Kidney capillary endothelial cell (primary cell): Measurements from ENCODE around the gene FLACC1.
"Not testable (repeated sequence)": the region's sequence is repeated elsewhere in the genome, so short reads cannot be mapped to it uniquely, and the experiment has no call there.

ENCODE experiments used
- DNase-seq: peaks from one replicate; pipeline ENCODE4 v3.0.0-alpha.2; 2018; ENCODE audit warnings: low spot score

Gene FLACC1, protein sequence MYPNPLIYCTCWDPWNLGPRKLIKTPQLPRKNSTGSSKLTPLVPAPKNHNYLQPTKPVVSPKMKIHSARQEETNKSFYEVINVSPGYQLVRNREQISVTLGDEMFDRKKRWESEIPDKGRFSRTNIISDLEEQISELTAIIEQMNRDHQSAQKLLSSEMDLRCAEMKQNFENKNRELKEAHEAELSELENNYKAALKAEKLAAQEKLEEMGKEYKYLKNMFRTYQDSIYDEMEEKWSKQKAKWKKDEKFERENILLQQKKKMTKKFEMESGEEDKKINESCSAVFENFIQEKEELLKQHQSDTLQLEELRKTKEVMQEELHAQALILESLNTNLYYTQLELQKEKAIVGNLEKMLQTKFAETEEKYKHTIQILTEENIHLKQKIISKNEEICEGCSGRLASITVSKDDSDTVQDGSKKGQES

DNA sequence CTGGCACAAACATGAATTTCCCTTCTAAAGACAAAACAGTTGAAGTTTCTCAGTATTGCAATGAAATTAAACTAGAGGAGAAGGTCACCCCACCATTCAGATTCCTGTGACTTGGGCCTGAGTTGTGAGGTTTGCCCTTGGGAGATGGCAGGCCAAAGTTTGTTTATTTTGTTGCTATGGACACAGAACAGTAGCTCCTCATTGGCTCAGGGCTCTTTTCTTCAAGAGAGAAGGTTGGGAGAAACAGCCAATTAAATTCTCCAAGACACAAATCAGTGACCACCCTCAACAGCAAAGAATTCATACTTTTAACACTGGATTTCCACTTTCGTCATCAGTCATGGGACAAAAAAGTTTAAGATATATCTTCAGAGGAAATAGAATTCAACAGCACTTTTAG lies at the start of gene FLACC1:
Gene FLACC1 (minus strand): TSS at position 125 of the 400 bp plus-strand sequence. CDS start 5,941 bp downstream, outside the sequence.
- no peak for DNase-seq

- no peak for DNase-seq
These were observed 49.0 kb upstream of the FLACC1 start for GRCh38 chr2:201406077-201406662.

DNA sequence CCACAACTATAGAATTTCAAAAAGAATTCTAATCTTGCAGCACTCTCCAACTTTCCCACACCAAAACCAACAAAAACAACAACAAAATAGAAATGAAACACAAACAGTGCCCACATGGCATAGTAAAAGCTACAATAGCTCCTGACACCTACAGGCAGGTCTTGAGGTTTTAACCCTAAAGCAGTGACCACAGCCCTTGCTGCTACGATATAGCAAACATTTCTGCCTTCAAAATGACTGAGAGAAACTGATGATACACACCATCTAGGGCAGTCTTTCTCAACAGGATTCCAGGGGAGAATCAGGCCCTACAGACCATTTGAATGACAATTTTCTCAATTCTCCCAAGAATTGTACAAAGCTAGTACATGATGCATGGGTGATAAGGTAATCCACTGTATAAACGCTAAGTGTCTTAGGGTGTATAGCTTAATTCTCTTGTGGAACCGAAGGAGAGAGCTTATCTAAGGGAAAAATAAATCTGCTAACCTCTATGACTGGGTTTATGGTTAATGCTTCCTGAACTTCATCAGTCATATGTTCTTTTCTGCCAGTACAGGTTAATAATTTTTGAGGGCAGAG lies 47.6 kb upstream of the FLACC1 start:
- DNase-seq: no peak

- DNase-seq: no peak
These were observed 46.7 kb upstream of the FLACC1 start for GRCh38 chr2:201403880-201404279.

DNA sequence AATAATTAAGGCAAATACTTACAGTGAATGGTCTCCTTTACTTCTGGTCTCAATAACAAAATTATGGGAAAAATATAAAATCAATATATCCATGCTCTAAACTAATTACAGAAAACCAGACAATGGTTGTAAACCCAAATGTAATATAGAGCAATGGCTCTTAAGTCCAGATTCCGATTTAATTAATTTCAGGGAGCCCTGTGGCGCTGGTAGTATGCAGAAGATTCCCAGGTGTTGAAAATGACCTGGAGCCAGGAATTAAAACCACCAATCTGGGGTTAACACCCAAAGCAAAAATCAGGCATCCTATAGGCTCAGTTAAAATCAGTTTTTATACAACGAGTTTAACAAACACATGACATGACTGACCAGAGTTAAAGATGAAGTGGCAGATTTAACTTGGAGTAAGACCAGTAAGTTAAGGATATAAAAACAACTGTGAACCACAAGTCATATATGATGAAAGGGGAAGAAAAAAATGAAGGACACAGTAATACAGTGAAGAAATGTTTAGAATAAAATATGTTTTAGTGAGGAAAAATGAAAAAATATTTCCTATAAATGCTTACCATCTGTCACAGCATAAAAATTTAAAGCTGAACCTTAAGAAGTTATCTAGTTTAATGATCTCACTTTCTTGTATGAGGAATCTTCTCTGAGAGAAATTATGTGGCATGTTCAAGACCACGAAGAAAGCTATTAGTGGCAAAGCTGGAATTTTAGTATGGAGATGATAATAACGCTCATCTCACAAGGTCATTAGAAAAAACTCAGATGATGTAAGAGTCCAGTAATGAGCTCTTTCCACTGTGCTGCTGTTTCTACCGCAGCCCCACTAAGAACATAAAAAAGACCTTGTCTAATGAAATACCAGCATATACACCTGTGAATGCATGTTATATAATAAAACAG lies 45.8 kb upstream of the FLACC1 start:
- no peak for DNase-seq

DNA sequence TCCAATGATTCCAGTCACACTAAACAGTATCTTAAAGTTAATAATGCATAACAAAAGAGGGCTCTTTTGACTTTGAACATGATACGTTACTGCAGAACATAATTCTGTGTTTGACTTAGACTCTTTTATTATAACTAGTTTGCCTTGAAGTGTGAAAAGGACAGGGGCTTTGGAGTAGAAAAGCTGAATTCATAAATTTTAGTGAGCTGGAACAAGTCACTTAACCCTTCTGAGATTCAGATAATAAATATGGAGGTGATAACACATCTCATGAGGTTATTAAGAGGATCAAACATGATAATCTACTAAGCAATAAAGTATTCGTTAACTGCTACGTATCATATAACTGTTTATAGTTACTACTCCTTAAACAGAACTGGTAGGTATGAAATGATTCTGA lies 44.7 kb upstream of the FLACC1 start:
- DNase-seq: no peak

- no peak for DNase-seq
These were observed 39.5 kb upstream of the FLACC1 start for GRCh38 chr2:201396595-201396994.

DNA sequence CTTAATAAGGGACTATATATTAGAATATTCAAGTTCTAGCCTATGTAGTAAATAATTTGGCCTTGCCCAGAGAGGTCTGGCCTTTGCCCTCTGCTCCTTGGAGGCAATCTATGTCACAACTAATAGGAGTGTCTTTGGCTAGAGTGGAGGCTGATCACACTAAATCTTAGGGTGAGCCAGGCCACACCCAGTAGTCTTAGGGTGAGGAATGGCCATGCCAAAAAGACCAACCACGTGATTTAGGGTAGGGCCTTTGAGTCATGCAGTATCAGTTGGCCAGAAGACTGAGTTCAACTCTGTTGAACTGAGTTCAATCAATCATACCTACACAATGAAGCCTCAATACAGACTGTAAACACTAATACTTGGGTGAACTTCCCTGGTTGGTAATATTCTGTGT lies 26.0 kb upstream of the FLACC1 start:
- no peak for DNase-seq

DNA sequence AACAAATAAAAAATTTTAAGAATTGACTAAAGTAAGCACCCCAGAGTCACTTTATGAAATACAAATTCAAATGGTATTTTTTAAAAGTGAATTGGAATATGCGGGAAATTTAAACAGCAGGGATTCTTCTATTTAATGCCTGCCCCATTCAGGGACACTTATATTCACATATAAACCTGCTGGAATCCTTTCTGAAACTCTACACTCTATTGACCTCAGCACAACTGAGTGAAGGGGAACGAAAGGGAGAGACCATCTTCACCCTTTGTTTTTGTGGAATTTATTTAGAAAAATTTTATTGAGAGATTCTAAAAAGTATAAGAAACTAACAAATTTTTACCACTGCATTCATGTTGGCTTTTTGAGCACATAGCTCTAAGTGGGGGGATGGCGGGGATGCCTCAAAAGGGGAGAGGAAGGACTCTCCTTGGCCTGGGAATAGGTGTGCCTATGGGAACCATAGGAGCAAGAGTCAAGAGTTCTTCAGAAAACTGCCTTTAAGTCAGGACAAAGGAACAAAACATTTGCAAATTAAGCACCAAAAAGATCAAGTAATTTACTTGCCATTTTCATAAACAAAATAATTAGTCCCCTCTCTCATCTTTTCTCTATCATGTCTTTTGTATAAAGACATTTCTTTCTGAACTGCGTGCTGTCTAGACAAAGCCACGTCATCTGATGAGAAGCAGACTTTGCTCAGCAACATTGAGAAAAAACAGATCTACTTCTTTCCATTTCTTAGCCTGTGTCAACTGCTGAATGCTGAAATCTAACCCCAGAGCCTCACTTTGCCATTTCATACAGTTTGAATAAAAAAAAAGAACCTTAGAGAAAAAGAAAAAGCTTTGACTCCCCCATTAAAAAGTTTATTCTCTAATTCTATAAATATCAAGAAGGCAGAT lies 21.6 kb upstream of the FLACC1 start:
- DNase-seq: no peak

DNA sequence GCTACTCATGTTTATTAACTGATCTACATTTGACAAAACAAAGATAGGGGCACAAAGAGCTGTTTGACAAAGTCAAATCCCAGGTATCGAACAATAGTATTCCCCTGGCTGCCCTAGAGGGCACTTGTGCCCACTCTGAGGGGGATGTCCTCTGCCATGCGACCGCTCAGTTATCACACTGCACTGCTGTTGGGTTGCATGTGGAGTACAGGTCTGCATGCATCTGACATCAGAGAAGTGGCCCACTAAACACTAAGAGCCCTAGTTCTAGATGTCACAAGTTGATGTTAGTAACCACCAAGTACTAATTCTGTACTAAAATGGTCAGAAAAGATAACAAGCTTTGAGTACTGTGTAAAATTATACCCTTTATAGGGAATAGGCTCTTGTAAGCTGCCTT lies 20.1 kb upstream of the FLACC1 start:
- DNase-seq: no peak

DNA sequence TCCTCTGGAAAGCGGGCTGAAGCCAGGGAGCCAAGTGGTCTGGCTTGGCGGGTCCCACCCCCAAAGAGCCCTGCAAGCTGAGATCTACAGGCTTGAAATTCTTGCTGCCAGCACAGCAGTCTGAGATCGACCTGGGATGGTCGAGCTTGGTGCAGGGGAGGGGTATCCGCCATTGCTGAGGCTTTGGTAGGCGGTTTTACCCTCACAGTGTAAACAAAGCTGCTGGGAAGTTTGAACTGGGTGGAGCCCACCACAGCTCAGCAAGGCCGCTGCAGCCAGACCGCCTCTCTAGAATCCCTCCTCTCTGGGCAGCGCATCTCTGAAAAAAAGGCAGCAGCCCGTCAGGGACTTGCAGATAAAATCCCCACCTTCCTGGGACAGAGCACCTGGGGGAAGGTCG lies 12.6 kb upstream of the FLACC1 start:
- no peak for DNase-seq

DNA sequence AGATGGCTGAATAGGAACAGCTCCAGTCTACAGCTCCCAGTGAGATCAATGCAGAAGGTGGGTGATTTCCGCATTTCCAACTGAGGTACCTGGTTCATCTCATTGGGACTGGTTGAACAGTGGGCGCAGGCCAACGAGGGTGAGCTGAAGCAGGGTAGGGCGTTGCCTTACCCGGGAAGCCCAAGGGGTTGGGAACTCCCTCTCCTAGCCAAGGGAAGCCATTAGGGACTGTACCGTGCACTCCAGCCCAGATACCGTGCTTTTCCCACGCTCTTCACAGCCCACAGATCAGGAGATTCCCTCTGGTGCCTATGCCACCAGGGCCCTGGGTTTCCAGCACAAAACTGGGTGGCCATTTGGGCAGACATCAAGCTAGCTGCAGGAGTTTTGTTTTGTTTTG lies 12.2 kb upstream of the FLACC1 start:
- DNase-seq: not testable (repeated sequence)

- no peak for DNase-seq
These were observed 9.0 kb upstream of the FLACC1 start for GRCh38 chr2:201366146-201366545.

DNA sequence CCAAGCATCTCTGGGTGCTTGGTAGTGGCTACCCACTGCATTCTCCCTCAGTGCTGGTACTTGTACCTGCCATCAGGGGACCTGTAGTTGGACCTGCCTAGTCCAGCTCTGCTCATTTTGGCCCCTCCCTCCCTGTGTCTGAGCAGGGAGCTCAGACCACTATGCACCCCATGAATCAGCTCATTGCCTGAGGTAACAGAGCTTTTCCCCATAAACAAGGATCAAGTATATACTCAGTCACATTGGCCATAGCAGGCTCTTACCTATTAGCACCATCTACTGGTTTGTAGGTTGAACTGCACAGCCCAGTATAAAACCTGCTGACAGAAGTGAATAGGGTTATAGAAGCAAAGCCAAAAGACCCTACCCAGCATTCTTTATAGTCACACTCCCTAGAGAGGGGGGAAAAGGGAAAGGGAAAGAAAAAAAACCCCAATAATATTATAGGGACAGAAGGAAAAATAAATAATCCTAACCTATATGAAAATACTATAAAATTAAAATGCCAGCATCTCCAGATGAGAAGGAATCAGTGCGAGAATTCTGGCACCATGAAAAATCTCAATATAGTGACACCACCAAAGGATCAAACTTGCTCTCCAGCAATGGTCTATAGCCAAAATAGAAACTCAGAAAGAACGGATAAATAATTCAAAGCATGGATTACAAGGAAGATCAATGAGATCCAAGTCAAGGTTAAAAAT lies 6.9 kb upstream of the FLACC1 start:
- DNase-seq: peak; percentile 43

DNA sequence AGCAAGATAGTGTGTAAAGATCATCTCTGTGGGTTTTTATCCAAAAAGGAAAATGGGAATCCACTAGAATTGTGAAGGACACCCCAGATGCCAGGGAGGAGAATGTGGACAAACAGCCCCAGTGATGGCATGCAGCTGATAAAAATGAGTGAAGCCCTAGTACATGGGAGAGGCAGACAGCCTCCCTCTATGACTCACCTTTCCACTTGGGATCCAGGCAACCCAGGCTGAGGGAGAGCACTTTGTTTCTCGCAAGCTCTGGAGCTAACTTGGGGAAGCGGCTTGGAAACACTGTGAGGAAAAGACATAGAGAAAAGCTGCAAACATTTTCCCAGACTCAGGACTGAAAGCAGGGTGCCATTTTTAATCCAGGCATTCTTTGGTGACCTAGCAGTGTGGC lies 5.3 kb upstream of the FLACC1 start:
- DNase-seq: no peak

- DNase-seq: no peak
These were observed 4.1 kb upstream of the FLACC1 start for GRCh38 chr2:201361078-201361733.

GRCh38 chr2:201360256-201360655 lies 3.1 kb upstream of the FLACC1 start:
- DNase-seq: no peak

DNA sequence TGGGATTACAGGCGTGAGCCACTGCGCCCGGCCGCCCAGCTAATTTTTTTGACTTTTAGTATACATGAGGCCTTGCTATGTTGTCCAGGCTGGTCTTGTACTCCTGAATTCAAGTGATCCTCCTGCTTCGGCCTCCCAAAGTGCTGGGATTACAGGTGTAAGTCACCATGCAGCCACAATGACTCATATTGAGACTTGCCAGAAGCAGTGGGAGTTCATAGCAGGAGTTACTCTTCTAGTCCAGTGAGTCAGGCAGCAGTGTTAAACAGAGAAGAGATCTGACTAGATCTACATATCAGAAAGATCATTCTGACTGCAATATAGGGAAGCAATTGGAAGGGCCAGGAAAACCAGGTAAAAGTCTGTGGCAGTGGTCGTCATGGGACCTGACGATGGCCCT lies 1.5 kb upstream of the FLACC1 start:
- DNase-seq: no peak

DNA sequence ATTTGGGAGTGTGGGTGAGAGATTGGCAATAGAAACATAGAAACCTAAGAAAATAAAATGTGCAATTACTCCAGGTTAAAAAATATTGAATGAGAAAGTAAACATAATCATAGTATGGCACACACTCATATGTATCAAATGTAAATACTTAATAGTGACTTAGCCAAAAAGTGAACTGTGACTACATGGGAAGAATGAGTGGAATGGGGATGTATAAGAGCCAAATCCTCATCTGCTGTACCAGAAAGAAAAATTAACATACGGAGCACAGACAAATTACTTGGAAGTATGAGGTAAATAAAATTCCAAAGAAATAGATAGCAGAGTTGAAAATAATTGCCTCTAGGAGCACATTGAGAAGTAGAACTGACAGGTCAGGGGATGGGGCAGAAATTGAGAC lies 4.0 kb downstream of the FLACC1 start:
- no peak for DNase-seq

GRCh38 chr2:201350879-201351278 lies 6.3 kb downstream of the FLACC1 start:
- no peak for DNase-seq
